GM18508 (cell line): ENCODE results near the gene NSMCE1.
"Not testable (repeated sequence)": the region's sequence is repeated elsewhere in the genome, so short reads cannot be mapped to it uniquely, and the experiment has no call there.

ENCODE experiments used
- ATAC-seq: cut with Tn5 transposase; IDR thresholded peaks from one replicate; pipeline ENCODE4 v1.9.1; 2021; ENCODE audit warnings: moderate number of reproducible peaks; ENCODE audit not compliant: insufficient read depth, unreplicated experiment

The NSMCE1 gene

GRCh38 chr16:27303256-27304100, 34.9 kb upstream of the NSMCE1 start:
- no peak for ATAC-seq

- no peak for ATAC-seq
Observed at GRCh38 chr16:27302126-27302525, 33.6 kb upstream of the NSMCE1 start.

DNA sequence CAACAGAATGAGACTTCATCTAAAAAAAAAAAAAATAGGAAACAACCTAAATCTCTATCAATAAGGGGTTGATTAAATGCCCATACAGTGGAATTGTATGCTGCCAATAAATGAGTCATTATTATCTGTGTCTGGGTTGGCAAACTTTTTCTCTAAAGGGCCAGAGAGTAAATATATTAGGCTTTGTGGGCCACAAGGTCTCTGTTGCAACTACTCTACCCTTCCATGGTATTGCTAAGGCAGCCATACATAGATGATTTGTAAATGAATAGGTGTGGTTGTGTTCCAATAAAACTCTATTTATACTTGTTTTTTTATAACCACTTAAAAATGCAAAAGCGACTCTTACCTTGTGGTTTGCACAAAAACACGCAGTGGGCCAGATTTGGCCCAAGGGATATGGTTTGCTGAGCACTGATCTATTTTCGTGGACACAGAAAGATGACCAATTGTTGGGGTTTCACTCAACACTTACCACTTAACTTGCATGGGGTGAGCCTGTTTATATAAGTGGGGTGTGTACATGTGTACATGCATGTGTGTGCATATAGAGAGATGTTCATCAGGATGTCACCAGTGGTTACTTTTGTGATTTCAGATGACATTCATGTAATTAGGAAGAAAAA, 32.8 kb upstream of the NSMCE1 start:
- ATAC-seq = no peak

- ATAC-seq = no peak
Observed at GRCh38 chr16:27298132-27298531, 29.6 kb upstream of the NSMCE1 start.

DNA sequence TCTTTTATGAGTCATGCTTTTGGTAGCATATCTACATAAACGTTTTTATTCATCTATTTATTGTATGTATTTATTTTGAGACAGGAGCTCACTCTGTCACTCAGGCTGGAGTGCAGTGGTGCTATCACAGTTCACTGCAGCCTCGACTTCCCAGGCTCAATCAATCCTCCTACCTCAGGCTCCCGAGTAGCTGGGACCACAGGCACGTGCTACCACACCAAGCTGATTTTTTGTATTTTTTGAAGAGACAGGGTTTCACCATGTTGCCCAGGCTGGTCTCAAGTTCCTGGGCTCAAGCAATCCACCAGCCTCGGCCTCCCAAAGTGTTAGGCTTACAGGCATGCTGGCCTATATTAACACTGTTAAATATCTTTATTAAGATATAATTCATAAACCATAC, 24.8 kb upstream of the NSMCE1 start:
- ATAC-seq = no peak

- no peak for ATAC-seq
Observed at GRCh38 chr16:27291722-27292240, 23.2 kb upstream of the NSMCE1 start.

- ATAC-seq = no peak
Observed at GRCh38 chr16:27291106-27291505, 22.5 kb upstream of the NSMCE1 start.

- no peak for ATAC-seq
Observed at GRCh38 chr16:27290562-27290961, 22.0 kb upstream of the NSMCE1 start.

DNA sequence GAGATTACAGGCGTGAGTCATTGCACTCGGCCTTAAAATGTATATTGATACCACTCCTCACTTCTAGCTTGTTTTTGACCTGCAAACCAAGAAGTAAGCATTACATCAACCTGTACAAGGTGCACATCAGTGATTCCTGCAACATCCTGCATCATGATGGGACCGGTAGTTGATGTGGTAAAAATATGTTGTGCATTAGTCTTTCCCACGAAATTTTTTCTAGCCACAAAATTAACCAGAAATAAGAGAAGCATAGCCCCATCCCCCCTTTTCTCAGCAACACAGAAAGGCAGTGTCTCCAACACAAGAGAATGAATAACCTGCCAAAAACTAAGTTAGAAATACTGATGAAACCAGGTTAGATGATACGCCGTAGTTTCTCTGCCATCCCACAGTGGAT, 21.1 kb upstream of the NSMCE1 start:
- no peak for ATAC-seq

DNA sequence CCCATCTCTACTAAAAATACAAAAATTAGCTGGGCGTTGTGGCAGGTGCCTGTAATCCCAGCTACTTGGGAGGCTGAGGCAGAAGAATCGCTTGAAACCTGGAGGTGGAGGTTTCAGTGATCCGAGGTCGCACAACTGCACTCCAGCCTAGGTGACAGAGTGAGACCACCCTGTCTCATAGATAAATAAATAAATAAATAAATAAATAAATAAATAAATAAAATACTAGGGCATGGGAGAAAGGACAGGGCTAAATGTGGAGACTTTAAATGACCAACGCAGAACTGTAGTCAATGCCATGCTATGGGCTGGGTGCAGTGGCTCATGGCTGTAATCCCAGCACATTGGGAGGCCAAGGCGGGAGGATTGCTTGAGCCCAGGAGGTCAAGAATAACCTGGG, 19.7 kb upstream of the NSMCE1 start:
- ATAC-seq = not testable (repeated sequence)

DNA sequence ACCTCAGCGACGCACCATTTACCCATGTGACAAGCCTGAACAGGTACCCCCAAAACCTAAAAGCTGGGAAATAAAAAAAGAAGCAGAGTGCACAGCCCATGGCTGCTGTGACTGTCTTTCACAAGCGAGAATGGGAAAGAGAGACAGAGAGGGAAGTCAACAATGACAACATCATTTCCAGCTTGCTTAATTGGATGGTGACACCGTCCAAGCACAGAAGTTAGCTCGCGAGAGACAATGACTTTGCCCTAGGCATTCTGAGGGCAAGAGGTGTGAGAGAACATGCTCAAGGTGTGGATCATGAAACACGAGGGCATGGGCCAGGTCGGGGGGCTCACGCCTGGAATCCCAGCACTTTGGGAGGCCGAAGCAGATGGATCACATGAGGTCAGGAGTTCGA, 19.3 kb upstream of the NSMCE1 start:
- ATAC-seq = no peak

DNA sequence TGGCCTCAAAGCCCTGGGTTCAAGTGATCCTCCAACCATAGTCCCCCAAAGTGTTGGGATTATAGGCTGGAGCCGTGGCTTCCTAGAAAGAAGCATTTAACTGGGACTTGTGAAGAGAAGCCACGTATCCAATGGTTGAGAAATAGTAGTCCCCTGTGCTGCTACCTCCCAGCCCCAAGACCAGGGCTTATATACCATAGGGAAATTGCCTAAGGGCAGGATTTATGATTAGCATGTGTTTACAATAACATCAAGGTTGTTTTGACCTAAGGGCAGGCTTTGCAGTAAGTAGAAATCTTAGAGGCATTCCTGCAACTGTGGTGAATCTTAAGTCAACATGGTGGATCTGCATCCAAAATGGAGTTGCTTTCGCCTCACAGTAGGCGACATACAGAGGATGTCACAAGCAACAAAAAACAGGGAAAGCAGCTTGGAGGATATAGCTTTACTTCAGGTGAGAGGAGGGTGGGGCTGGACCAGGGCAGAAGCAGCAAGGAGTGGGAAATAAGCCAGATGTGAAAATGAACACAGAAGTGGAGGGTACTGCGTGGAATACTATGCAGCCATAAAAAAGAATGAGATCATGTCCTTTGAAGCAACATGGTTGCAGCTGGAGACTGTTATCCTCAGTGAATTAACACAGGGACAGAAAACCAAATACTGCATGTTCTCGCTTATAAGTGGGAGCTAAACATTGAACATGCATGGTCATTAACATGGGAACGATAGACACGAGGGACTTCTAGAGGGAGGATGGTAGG, 18.7 kb upstream of the NSMCE1 start:
- ATAC-seq = no peak

GRCh38 chr16:27286451-27286850, 17.9 kb upstream of the NSMCE1 start:
- ATAC-seq = no peak

GRCh38 chr16:27285676-27286196, 17.2 kb upstream of the NSMCE1 start:
- no peak for ATAC-seq

DNA sequence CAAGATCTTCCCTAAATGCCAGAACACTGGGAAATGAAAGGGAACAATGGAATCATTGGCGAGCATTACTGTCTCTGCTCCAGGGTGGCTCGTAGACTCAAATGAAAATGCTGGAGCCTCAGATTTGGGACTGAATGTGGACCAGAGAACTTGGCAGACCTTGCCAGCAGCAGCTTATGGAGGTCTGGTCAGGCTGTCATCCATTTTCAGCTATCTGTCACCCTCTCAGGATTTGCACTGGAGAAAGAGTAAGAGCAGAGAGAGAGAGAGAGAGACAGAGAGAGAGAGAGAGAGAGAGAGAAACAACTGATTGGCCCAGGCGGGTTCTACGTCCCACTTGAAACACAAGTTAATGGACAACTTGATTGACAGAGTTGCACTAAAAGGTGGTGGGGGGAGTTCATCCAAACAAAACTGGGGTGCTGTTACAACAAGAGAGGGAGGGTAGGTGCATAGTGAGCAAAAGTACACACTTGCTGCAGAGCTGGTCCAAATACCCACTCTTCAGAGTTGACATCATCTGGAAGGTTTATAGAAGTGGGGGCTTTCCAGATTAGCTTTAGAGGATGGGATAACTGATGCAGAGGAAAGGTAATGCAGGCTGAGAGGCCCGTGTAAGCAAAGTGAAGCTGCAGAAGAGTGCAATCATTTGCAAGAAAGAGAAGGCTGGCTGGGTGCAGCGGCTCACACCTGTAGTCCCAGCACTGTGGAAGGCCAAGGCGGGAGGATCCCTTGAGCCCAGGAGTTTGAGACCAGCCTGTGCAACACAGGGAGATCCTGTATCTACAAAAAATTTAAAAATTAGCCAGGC, 16.5 kb upstream of the NSMCE1 start:
- no peak for ATAC-seq

GRCh38 chr16:27281243-27281642, 12.7 kb upstream of the NSMCE1 start:
- ATAC-seq = no peak

DNA sequence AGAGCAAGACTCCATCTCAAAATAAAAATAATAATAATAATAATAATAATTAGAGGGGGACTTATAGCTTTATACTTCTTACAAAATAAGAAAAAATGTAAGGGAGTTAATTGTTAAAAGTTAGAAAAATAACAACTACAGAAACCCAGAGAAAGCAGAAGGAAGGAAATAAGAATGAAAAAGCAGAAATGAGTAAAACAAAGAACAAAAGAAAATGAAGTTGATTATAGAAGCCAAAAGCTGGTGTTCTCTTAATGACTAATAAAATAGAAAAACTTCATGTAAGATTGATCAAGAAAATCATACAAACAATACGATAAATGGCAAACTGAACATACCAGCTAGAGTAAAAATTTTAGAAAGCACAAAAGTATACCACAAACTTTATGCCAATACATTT, 6.8 kb upstream of the NSMCE1 start:
- ATAC-seq = no peak

- ATAC-seq = not testable (repeated sequence)
Observed at GRCh38 chr16:27274424-27274874, 5.9 kb upstream of the NSMCE1 start.

GRCh38 chr16:27273670-27274423, 5.3 kb upstream of the NSMCE1 start:
- ATAC-seq = no peak
